ENCODE data around the gene CMYA5.

CMYA5 gene

GRCh38 chr5:79840084-79840990 lies 150.7 kb downstream of the CMYA5 start:
- DNase-seq: no peak

DNA sequence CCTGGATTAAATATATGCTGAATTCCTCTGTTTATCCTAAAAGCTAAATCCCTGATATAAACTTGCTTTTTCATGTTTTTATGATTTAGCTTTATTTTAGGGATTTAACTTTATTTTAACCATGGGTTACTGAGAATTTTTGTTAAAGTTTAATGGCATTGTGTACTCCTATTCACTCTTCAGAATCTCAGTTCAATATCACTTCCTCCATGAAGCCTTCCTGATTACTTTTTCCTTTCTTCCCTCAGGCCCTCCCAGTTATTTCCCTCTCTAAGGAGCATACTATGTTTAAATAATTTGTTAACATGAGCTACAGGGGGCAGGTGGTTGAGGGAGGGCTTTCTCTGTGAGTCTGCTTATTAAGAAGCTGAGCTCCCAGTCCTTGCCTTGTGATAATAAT lies 151.5 kb downstream of the CMYA5 start:
- DNase-seq: no peak

- no peak for DNase-seq
These were observed 152.6 kb downstream of the CMYA5 start for GRCh38 chr5:79842006-79842881.

GRCh38 chr5:79842991-79843390 lies 153.4 kb downstream of the CMYA5 start:
- no peak for DNase-seq

DNA sequence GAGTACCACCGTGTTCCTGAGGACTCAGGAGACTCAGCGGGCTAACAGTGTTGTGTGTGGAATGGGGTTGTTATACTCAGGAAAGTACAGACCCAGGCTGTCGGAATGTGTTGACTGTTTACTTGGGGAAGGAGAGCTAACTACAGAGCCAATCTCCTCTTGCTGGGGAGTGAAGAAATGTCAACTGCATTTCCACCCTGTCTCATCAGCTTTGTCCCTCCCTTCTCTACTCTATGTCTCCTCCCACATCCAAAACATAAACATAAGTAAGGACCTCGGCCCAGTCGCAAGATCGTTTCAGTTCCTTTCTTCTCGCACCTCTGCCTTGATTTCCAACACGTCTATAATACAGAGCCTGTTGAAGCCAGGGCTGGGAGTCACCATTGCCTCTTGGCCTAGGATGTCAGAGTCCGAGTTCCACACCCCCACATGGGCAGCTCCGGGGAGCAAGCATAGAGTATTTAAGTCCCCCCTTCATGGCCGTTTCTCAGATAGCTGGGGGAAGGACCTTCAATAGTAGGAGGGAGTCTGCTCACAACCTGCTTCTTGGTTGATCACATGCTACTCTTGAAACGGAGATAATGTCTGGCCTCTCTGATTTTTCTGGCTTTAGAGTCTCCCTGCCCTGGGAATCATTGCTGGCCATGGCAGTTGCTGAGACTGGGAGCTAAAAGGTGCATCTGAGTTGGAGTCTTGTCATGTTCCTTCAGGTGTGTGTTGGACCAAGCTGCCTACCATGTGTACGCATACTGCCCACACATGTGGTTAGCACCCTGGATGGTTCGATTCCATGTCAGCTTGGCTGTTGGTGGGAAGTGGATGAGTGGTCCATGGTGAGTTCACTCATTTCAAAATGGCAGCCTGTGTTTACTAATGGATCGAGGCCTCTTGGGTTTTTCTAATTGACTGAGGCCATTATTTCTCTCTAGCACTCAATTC lies 154.1 kb downstream of the CMYA5 start:
- no peak for DNase-seq

DNA sequence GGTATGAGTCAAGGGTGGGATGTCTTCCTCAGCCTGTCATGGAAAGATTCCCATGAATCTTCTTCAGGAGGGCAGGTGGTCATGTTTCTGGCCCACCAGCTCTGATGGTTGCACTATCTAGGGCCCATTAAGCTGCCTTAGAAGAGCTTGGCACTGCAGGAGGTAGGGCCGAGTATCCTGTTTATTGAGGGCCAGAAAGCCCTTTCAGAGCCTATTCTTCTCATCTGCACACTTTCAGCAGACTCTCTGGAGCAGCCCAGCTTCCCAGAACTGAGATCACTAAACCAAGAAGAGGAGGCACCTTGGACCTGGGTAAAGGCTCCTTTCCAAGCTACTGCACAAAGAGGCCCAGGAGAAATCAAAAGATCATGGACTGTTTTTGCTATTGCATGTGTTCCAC lies 154.9 kb downstream of the CMYA5 start:
- DNase-seq: no peak

GRCh38 chr5:79845448-79846197 lies 156.0 kb downstream of the CMYA5 start:
- no peak for DNase-seq

DNA sequence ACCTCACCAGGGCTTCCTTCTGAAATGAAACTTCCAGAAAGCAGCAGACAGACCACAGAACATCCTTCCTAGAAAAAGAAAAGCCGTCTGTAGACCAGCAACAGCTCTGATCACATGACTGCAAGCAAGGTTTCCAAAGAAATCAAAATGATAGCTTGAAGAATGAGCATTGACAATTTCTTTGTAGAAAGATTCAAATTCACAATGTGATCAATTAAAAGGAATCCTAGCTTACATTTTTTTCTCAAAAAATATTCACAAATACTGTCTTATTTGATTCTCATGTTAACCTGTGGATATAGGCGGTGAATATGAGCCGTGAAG lies 156.5 kb downstream of the CMYA5 start:
- no peak for DNase-seq

GRCh38 chr5:79847561-79847960 lies 157.9 kb downstream of the CMYA5 start:
- DNase-seq: no peak

GRCh38 chr5:79849061-79849460 lies 159.4 kb downstream of the CMYA5 start:
- no peak for DNase-seq

Measured in NCI-H2227 treated with DMSO at 0.1 percent for 48 hours (cell line).